K562 (cell line): ENCODE data around the gene SAE1. TPM values are rescaled to one million over a fixed set of nuclear protein-coding genes. Genes with fewer than 3 reads are reported as not detected.

Experiments
- ARHGAP35 ChIP-seq: fragments of 450-650 bp; IDR thresholded peaks from 2 replicates; pipeline ENCODE4 v1.6.1; 2018; ENCODE audit not compliant: partially characterized antibody
- ARID4B ChIP-seq: sonication (generic); formaldehyde crosslinking; IDR thresholded peaks from 2 replicates; pipeline ENCODE4 v1.8.0; 2022; ENCODE audit warnings: mild to moderate bottlenecking, missing genetic modification reagents
- E2F6 ChIP-seq, 2 experiments: IDR thresholded peaks; 2 replicates each; pipeline ENCODE4 v1.6.1; 2011; ENCODE audit warnings: borderline replicate concordance in 1 of 2, control low read depth in 1 of 2, low read depth in 1 of 2, low read length in 1 of 2, mild to moderate bottlenecking in 1 of 2, mixed read lengths in 1 of 2, moderate library complexity in 1 of 2; ENCODE audit not compliant: insufficient read depth in 1 of 2, insufficient read length in 1 of 2, poor library complexity in 1 of 2, severe bottlenecking in 1 of 2; ENCODE audit errors: extremely low read depth in 1 of 2
- FOXP1 ChIP-seq: sonication (generic); formaldehyde crosslinking; IDR thresholded peaks from 2 replicates; pipeline ENCODE4 v1.8.0; 2022; ENCODE audit warnings: mild to moderate bottlenecking, missing genetic modification reagents
- GTF2F1 ChIP-seq: IDR thresholded peaks from 2 replicates; pipeline ENCODE4 v1.6.1; 2011; ENCODE audit warnings: low read depth, low read length, improper control_type of control experiment
- HMG20A ChIP-seq: fragments of 450-650 bp; formaldehyde crosslinking; conservative IDR thresholded peaks from 2 replicates; pipeline ENCODE4 v1.4.0; 2020; ENCODE audit warnings: mild to moderate bottlenecking, mixed read lengths
- HOXB6 ChIP-seq: fragments of 250-450 bp; sonication (Bioruptor Pico); IDR thresholded peaks from 2 replicates; pipeline ENCODE4 v1.5.1; 2022; ENCODE audit warnings: mild to moderate bottlenecking, borderline replicate concordance
- JUND ChIP-seq, 2 experiments: IDR thresholded peaks; 2 replicates in 1 of 2; 3 replicates in 1 of 2; pipeline ENCODE4 v1.6.1; 2011; ENCODE audit warnings: borderline replicate concordance in 2 of 2, low read depth in 2 of 2, low read length in 2 of 2, improper control_type of control experiment in 1 of 2, missing biosample characterization in 1 of 2, missing genetic modification characterization in 1 of 2, missing genetic modification reagents in 1 of 2
- MCM3 ChIP-seq: fragments of 450-650 bp; IDR thresholded peaks from 2 replicates; pipeline ENCODE4 v1.6.1; 2016
- MYBL2 ChIP-seq, 2 experiments: fragments of 450-650 bp in 1 of 2; sonication (generic) in 1 of 2; formaldehyde crosslinking in 1 of 2; IDR thresholded peaks; 2 replicates each; pipeline versions ENCODE4 v1.6.1 to v1.8.1; 2017 to 2022; ENCODE audit warnings: borderline replicate concordance in 1 of 2, inconsistent platforms in 1 of 2, low read depth in 1 of 2, mild to moderate bottlenecking in 1 of 2, missing genetic modification reagents in 1 of 2, moderate library complexity in 1 of 2
- NR2C1 ChIP-seq, 2 experiments: fragments of 450-650 bp; IDR thresholded peaks; 2 replicates each; pipeline ENCODE4 v1.6.1; 2017; ENCODE audit warnings: mild to moderate bottlenecking in 2 of 2, antibody characterized with exemption in 1 of 2, inconsistent platforms in 1 of 2, missing compliant biosample characterization in 1 of 2, missing genetic modification characterization in 1 of 2
- NR2F6 ChIP-seq: fragments of 450-650 bp; formaldehyde crosslinking; IDR thresholded peaks from 2 replicates; pipeline ENCODE4 v1.4.0; 2020; ENCODE audit warnings: mild to moderate bottlenecking
- PML ChIP-seq: IDR thresholded peaks from 2 replicates; pipeline ENCODE4 v1.6.1; 2012; ENCODE audit warnings: low read length, inconsistent platforms
- RHOXF2B ChIP-seq: fragments of 250-450 bp; sonication (Bioruptor Pico); conservative IDR thresholded peaks from 2 replicates; pipeline ENCODE4 v1.5.1; 2021
- TFAM ChIP-seq: fragments of 250-450 bp; sonication (Bioruptor Pico); conservative IDR thresholded peaks from 2 replicates; pipeline ENCODE4 v1.5.0; 2021; ENCODE audit warnings: mild to moderate bottlenecking, moderate library complexity
- U2AF1 ChIP-seq: fragments of 200-400 bp; formaldehyde crosslinking; optimal IDR thresholded peaks from 2 replicates; pipeline ENCODE3; 2017; ENCODE audit warnings: mild to moderate bottlenecking, low read depth, low read length, moderate library complexity
- ZNF143 ChIP-seq: sonication (generic); formaldehyde crosslinking; IDR thresholded peaks from 2 replicates; pipeline ENCODE4 v1.9.0; 2022; ENCODE audit warnings: mild to moderate bottlenecking, missing genetic modification reagents
- ZNF668 ChIP-seq: fragments of 250-450 bp; sonication (Bioruptor Pico); IDR thresholded peaks from 2 replicates; pipeline ENCODE4 v1.8.0; 2022; ENCODE audit warnings: mild to moderate bottlenecking, inconsistent platforms
- ZNF830 ChIP-seq: fragments of 250-450 bp; sonication (Bioruptor Pico); IDR thresholded peaks from 2 replicates; pipeline ENCODE4 v1.5.0; 2021; ENCODE audit warnings: mild to moderate bottlenecking
- polyA plus RNA-seq, 8 experiments: library from polyadenylated mRNA; depleted of rRNA in 4 of 8; stranded (reverse) in 5 of 8; unstranded in 3 of 8; fragments of >200 nt; fragmentation: Nextera tagmentation in 2 of 8; fragmentation: Illumina TruSeq in 1 of 8; extraction: Ambion mirVana in 2 of 8; extraction: Trizol in 1 of 8; gene quantifications; 2 replicates each; pipeline versions ENCODE4 v1.2.1 to v1.2.3, GENCODE V29; 2011 to 2014; ENCODE audit warnings: inconsistent platforms in 1 of 8, missing spikeins in 1 of 8
- total RNA-seq, 7 experiments: library from RNA; depleted of rRNA in 6 of 7; stranded (reverse); fragments of >200 nt in 6 of 7; fragmentation: Illumina TruSeq in 2 of 7; extraction: Trizol in 2 of 7; gene quantifications; 2 replicates each; pipeline versions ENCODE4 v1.2.1 to v1.2.3, GENCODE V29; 2011 to 2021; ENCODE audit warnings: low replicate concordance in 1 of 7
- TF ChIP-seq, protein P1 (sequence below): sonication (generic); formaldehyde crosslinking; IDR thresholded peaks from 2 replicates; pipeline ENCODE4 v1.4.0; 2020; ENCODE audit warnings: mild to moderate bottlenecking, missing genetic modification reagents

SAE1 gene
- total and polyA plus RNA-seq, 9 of the 15 experiments (the other 6 are each of a cell fraction or from before 2014, with no cell fraction given) = 82.8 to 299 (median 217) TPM

DNA sequence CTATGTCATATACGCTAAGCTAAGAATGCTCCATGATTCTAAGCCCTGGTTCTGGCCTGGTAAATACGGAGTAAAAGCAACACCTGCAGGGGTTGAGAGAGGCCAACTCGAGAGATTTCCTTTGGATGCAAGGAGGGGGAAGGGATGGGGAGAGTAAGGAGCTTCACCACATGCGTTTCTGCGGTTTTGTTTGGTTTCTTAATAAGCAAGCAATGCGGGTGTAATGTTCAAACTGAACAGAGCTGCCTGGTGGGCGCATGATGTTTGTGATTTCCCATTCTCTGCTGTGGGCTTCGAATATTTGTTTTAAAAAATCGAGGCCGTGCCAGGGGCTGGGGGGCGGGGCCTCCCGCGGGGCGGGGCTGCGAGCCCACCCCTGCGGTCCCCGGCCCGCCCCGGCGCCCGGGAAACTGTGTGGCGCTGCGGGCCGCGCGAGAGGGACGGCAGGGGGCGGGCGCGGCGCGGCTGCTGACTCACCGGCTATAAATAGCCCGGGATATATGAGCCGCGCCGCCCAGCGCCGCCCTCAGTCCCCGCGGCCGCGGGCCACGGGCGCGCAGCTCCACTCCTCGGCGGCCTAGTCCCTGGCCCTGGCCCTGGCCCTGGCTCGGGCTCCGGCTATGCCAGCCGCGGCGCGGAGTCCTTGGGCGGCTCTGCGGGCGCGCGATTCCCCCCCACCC is 95.3 kb downstream of the SAE1 start (continued):
- TF ChIP-seq JUND (IDR thresholded peaks at IDR 0.05; ENCODE audit: borderline replicate concordance, low read depth, low read length) (peak; percentile 94), JUND (tag; IDR thresholded peaks at IDR 0.05; ENCODE audit: borderline replicate concordance, low read depth, low read length) (peak; percentile 59; the same call in 1 of the 3 replicates), ZNF830 (CRISPR knock-in tag) (no peak), HMG20A (CRISPR knock-in tag) (no peak), ARID4B (CRISPR knock-in tag) (no peak; the same call in 1 of the 2 replicates), HOXB6 (CRISPR knock-in tag) (no peak), PML (peak; percentile 93), ZNF143 (CRISPR knock-in tag) (no peak), RHOXF2B (CRISPR knock-in tag) (no peak), TFAM (CRISPR knock-in tag) (no peak), ZNF668 (CRISPR knock-in tag) (no peak), U2AF1 (no peak), E2F6 (IDR thresholded peaks at IDR 0.05; ENCODE audit: borderline replicate concordance in 1 of 2, extremely low read depth in 1 of 2, insufficient read depth in 1 of 2, insufficient read length in 1 of 2, low read depth in 1 of 2, low read length in 1 of 2, poor library complexity in 1 of 2, severe bottlenecking in 1 of 2) (peak in 1 of 2 experiments; percentile 73), FOXP1 (no peak), GTF2F1 (peak; percentile 93), ARHGAP35 (no peak), NR2C1 (IDR thresholded peaks at IDR 0.05) (no peak), NR2C1 (tag; IDR thresholded peaks at IDR 0.05) (no peak), NR2F6 (CRISPR knock-in tag) (no peak), MYBL2 (IDR thresholded peaks at IDR 0.05; ENCODE audit: low read depth) (no peak), MYBL2 (CRISPR knock-in tag; IDR thresholded peaks at IDR 0.05; ENCODE audit: borderline replicate concordance) (no peak), MCM3 (no peak)
- TF ChIP-seq, protein P1, sequence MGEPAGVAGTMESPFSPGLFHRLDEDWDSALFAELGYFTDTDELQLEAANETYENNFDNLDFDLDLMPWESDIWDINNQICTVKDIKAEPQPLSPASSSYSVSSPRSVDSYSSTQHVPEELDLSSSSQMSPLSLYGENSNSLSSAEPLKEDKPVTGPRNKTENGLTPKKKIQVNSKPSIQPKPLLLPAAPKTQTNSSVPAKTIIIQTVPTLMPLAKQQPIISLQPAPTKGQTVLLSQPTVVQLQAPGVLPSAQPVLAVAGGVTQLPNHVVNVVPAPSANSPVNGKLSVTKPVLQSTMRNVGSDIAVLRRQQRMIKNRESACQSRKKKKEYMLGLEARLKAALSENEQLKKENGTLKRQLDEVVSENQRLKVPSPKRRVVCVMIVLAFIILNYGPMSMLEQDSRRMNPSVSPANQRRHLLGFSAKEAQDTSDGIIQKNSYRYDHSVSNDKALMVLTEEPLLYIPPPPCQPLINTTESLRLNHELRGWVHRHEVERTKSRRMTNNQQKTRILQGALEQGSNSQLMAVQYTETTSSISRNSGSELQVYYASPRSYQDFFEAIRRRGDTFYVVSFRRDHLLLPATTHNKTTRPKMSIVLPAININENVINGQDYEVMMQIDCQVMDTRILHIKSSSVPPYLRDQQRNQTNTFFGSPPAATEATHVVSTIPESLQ (CRISPR knock-in tag) = no peak
